Measurements from ENCODE around the gene CKS1B.
"Not testable (repeated sequence)": the region's sequence is repeated elsewhere in the genome, so short reads cannot be mapped to it uniquely, and the experiment has no call there.

Gene CKS1B

GRCh38 chr1:154966111-154966510 is 8.4 kb upstream of the CKS1B start:
- DNase-seq, result no peak

DNA sequence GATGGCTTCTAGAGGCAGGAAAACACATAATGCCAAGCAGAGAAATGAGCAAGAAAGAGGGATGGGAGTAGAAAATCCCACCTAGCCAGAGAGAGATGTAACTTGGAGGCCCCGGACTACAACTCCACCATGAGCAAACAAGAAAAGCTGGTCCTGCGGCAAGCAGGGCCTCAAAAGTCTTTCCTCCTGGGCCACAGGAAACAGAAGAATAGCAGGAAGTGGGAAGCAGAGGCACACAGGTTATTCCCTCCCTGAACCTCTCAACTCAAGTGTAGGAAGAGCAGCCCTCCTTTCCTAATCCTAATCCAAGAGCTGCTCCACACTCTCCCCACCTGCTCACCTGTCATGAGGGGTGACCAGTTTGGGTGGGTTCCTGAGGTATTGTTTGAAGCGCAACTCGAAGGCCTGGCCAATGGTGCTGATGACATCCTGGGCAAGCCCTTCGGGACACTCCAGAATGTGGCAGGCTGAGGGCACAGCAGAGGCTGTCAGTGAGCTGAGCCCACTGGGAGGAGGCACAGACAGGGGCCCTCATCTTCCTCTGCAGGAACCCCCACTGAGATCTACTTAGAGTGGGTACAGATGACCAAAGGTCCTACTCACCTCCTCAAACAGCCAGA is 7.0 kb upstream of the CKS1B start:
- DNase-seq, result no peak

- DNase-seq, result no peak
Observed at GRCh38 chr1:154968731-154969130, 5.8 kb upstream of the CKS1B start.

DNA sequence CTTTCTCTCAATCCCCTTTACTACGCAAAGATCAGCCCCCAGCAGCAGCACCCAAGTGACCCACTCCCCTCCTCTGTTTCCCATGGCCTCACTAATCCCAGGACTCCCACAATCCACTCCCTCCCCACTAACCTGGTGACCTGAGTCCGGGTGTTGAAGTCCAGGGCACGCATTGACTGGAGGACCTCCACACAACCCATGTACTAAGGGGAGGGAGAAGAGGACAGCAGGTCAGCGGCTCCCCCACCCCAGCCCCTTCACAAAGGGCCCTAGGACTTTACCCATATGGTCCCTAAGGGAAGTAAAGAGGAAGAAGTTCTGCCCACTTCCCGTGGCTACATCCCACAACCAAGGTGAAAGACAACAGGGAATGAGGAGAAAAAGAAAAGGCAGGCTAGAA is 5.2 kb upstream of the CKS1B start:
- no peak for DNase-seq

DNA sequence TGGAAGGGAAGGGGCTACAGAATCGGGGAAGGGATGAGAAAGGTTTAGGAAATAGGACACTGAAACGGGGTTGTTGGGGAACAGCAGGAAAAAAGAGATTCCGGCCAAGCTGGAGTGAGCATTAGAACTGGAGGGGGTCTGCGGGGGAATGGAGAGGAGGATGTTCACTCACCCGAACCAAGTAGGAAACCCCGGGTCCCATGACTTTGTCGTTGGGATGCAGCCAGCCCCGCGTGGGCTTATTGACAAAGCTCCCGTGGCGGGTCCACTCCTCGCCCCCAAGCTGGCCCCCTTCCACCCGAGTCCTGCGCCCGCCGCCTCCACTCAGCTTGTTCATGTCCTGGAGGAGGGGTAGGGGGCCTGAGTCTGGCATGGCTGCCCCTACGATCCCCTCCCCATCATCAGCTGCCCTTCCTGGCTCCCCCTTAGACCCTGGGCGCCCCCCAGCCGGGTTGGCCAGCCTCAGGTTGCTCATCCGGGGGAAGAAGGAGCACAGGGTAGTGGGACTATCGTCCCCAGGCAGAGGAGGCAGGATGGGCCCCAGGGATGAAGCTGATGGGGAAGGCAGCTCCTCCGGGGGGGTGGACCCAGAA is 4.5 kb upstream of the CKS1B start:
- no peak for DNase-seq

- DNase-seq, result no peak
Observed at GRCh38 chr1:154970631-154971340, 3.7 kb upstream of the CKS1B start, which contains the start of gene SHC1. TSS of gene SHC1 (minus strand) at chr1:154970747. CDS start at chr1:154970526, 221 bp downstream.

GRCh38 chr1:154971341-154971998 is 3.0 kb upstream of the CKS1B start:
- no peak for DNase-seq

DNA sequence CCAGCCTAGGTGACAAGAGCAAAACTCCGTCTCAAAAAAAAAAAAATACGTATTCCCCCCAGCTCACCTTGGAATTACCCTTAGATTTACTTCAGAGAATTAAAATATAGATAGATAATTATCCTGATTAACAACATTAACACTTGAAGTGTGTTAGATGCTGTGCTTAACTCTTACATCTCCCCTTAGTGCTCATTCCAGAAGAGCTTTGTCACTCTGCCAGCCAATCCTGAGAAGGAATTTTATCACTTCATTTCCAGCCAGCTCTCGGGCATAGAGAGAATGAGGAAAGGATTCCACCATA is 2.3 kb upstream of the CKS1B start:
- no peak for DNase-seq

- DNase-seq, result peak; percentile 29
Observed at GRCh38 chr1:154972517-154973343, 1.8 kb upstream of the CKS1B start.

DNA sequence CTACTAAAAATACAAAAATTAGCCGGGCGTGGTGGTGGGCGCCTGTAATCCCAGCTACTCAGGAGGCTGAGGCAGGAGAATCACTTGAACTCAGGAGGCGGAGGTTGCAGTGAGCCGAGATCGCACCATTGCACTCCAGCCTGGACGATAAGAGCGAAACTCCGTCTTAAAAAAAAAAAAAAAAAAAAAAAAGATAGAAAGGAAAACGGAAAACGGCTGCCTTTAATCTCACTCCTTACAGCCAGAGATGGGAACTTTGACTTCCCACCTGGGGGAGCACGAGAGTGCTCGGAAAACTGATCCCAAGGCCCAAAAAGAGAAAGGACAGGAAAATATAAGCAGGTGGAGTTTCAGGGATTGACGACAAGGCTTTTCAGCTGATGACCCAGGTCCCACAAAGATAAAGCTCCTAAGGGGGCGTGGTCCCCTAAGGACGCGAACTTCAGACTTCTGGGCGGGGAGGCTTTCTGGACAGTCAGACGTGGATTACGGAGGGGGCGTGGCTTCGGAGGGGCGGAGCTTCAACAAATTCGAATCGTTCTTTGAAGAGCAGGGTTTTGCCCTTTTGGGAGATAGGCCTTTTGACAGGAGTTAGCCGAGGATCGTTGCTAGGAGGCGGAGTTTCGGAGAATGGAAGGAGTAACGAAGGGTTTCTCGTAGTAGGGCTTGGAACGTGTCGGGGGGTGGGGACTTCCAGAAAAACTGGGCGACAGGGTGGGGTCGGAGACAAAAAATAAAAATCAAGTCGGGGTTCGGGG is 958 bp upstream of the CKS1B start:
- DNase-seq, result peak; percentile 94

DNA sequence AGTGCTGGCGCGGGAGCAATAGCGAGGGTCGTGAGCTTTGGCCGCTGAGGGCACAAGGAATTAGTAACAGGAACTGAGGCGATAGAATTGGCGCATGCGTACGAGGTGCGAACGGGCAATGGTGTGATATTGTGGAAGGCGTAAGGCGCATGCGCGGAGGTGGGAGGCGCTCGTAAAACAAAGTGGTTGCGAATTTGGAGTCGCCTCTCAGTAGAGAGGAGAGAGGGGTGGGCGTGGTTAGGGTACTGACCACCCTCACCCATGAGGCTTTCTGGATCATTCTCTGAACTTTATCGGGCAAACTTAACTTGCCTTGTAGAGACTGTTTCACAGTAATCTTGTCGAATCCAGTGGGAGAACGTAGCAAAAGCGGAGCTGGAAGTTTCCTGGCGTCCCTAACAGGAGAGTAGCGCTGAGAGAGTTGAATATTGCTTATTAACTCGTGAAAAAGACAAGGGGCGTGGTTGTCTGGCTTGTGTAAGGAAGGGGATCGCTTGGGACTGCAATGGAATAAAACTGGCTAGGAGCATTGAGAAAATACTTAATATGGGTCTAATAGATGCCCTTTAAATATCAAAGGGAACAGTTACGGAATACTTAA is 427 bp downstream of the CKS1B start:
- DNase-seq, result peak; percentile 96

DNA sequence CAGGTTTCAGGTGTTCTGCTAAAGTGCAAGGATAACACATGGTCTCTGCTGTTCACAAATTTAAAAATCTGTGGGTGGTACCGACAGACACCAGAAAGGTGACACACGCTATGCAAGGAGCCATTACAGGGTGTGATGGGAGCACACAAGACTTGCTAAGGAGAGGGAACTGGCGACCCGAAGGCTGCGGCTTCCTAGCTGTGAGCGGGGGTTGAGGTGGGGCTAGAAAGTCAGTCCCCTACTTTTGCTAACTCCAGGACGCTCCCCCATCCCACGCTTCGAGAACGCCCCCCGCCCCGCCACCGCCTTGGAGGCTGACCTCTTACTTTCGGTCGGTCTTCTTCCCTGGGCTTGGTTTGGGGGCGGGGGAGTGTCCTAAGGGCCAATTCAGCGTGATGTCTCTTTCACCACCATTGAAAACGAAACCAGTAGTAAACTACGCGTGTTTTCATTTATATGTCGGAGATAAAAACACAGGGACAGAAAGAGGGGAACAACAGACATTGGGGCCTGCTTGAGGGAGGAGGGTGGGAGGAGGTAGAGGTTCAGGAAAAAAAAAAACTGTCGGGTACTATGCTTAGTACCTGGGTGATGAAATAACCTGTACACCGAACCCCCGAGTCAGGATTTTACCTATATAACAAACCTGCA is 1.1 kb downstream of the CKS1B start:
- peak; percentile 61 for DNase-seq

DNA sequence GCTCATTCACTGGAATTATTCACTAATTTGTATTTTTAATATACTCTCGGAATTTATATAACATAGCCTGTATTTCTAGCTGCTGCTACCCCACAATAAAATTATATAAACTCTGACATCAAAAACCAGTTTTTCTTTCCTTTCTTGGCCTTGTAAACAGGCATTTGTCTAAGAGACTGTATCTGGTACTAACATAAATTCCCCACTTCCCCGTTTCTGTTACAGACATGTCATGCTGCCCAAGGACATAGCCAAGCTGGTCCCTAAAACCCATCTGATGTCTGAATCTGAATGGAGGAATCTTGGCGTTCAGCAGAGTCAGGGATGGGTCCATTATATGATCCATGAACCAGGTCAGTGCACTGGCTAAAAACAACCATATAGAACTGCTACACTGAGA is 3.3 kb downstream of the CKS1B start:
- DNase-seq, result not testable (repeated sequence)

- no peak for DNase-seq
Observed at GRCh38 chr1:154978360-154978759, 3.9 kb downstream of the CKS1B start.

- DNase-seq, result no peak
Observed at GRCh38 chr1:154982341-154982740, 7.9 kb downstream of the CKS1B start.

DNA sequence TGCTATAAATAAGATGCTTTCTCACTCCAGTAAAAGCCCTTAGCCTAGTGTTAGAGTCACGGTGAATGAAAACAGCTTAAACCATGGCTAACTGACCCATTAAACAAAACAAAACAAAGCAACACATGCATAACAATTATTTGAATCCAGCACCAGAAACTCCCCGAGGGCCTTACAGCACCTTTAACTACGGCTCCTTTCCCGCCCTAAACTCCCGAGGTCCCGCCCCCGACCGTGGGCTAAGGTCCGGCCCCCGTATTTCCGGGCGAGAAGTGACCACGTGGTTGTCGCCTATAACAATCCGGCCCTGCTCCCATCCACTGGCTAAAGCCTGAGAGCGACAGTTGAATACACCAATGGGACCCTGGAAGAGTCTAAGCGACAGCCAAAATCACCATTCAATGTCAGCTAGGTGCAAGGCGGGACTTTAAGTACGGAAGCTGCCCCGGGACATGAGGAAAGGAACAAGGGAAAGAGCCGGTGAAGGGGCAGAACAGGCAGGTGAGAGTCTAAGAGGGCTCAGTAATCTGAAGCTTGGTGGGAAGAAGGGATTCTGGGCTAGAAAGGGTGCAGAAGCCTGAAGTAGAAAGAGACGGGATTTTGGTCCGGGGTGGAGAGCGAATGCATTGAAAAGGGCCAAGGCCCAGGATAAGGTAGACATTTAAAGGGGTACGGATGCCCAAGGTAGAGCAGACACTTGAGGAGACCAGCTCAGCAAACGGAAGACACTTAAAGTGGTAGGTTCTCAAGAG is 8.6 kb downstream of the CKS1B start, which contains the start of gene FLAD1:
Gene FLAD1, plus strand, starts transcription at position 448 of the 752 bp plus-strand sequence. CDS start 351 bp downstream, outside the sequence.
- peak; percentile 98 for DNase-seq

GRCh38 chr1:154983776-154984466 is 9.4 kb downstream of the CKS1B start:
- DNase-seq, result no peak

GRCh38 chr1:154986736-154987135 is 12.3 kb downstream of the CKS1B start:
- DNase-seq, result not testable (repeated sequence)

GRCh38 chr1:154987326-154987725 is 12.8 kb downstream of the CKS1B start:
- no peak for DNase-seq
